NCI-H345 treated with DMSO at 0.1 percent for 48 hours (cell line): ENCODE results near the gene ALK.

Experiments
- DNase-seq: peaks from one replicate; lab custom pipeline; 2025; ENCODE audit not compliant: unreplicated experiment; lab: John Stamatoyannopoulos, UW

ALK gene

GRCh38 chr2:29583548-29584156, 337.7 kb downstream of the ALK start:
- no peak for DNase-seq

- DNase-seq: no peak
These were observed 338.3 kb downstream of the ALK start for GRCh38 chr2:29583104-29583503.

- no peak for DNase-seq
These were observed 339.3 kb downstream of the ALK start for GRCh38 chr2:29582062-29582461.

- no peak for DNase-seq
These were observed 341.2 kb downstream of the ALK start for GRCh38 chr2:29580223-29580622.

GRCh38 chr2:29579495-29580169, 341.8 kb downstream of the ALK start:
- DNase-seq: no peak

GRCh38 chr2:29578084-29578598, 343.2 kb downstream of the ALK start:
- DNase-seq: no peak

- no peak for DNase-seq
These were observed 345.2 kb downstream of the ALK start for GRCh38 chr2:29576231-29576630.

- DNase-seq: no peak
These were observed 346.0 kb downstream of the ALK start for GRCh38 chr2:29575370-29575890.

- no peak for DNase-seq
These were observed 347.8 kb downstream of the ALK start for GRCh38 chr2:29573612-29574011.

GRCh38 chr2:29573147-29573546, 348.2 kb downstream of the ALK start:
- no peak for DNase-seq

GRCh38 chr2:29570539-29570938, 350.8 kb downstream of the ALK start:
- DNase-seq: no peak

GRCh38 chr2:29567906-29568520, 353.4 kb downstream of the ALK start:
- DNase-seq: no peak

- DNase-seq: no peak
These were observed 357.7 kb downstream of the ALK start for GRCh38 chr2:29563697-29564096.

GRCh38 chr2:29562896-29563295, 358.5 kb downstream of the ALK start:
- DNase-seq: peak; percentile 19

- no peak for DNase-seq
These were observed 359.1 kb downstream of the ALK start for GRCh38 chr2:29562319-29562718.

- DNase-seq: no peak
These were observed 359.8 kb downstream of the ALK start for GRCh38 chr2:29561628-29562027.

GRCh38 chr2:29561181-29561580, 360.2 kb downstream of the ALK start:
- no peak for DNase-seq

GRCh38 chr2:29560566-29560965, 360.8 kb downstream of the ALK start:
- DNase-seq: no peak

GRCh38 chr2:29560030-29560429, 361.4 kb downstream of the ALK start:
- no peak for DNase-seq

GRCh38 chr2:29559578-29559977, 361.8 kb downstream of the ALK start:
- DNase-seq: no peak

- no peak for DNase-seq
These were observed 363.3 kb downstream of the ALK start for GRCh38 chr2:29558097-29558496.

- no peak for DNase-seq
These were observed 364.1 kb downstream of the ALK start for GRCh38 chr2:29557268-29557667.
